NCI-H69 (cell line): Measurements from ENCODE around the gene ZMYND15.
"Not testable (repeated sequence)": the region's sequence is repeated elsewhere in the genome, so short reads cannot be mapped to it uniquely, and the experiment has no call there.

Experiments
- DNase-seq: peaks from one replicate; lab custom pipeline; 2025; lab: John Stamatoyannopoulos, UW

The ZMYND15 gene

DNA sequence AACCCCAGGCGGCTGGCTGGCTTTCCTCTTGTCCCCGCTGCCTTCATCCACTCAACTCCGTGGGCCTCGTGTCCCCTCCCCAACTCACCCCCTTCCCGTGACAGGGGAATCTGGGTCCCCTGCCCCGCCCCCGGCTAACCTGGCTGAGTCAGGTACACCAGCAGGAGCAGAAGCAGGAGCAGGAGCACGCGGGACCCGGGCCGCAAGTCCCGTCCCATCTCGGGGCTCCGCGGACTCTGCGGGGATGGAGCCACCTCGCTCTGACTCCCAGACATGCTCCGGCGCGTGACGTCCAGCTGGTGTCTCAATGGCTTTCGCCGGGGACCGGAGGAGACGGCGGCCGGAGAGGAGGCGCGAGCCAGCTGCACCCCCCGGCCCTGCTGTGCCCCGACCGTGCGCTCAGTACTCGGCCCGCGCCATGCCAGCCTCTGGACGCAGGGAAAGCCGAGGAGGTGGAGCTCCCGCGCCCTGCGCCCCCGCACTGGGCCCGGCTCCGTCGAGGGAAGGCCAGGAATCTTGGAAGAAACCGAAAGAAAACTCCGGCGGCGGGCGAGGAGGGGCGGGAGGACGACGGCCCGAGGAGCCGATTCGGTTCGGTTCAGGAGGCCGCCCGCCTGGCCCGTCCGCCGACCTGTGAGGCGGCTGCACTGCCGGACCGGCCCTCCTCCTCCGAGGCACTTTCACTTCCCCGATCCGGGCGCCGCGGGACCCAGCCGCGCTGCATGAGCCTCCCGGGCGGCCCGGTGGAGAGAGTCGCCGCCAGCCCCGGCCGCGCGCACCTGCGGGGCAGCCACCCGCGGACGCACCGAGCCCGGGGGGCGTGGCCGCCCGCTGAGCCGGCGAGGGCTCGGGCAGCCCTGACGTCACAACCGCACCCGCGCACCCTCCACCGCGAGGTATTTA lies at the start of gene ZMYND15, which contains the start of gene CXCL16:
Gene ZMYND15, plus strand, starts transcription at position 712 of the 903 bp plus-strand sequence. CDS start 716 bp downstream, outside the sequence.
Gene CXCL16, minus strand, starts transcription at position 807 of the 903 bp plus-strand sequence. Its CDS starts 589 bp downstream, at position 218.
- peak; percentile 18 for DNase-seq

- DNase-seq: not testable (repeated sequence)
These were observed 49.8 kb upstream of the ZMYND15 start for GRCh38 chr17:4689872-4690271.

GRCh38 chr17:4690745-4691144 lies 48.9 kb upstream of the ZMYND15 start:
- no peak for DNase-seq

- no peak for DNase-seq
These were observed 47.9 kb upstream of the ZMYND15 start for GRCh38 chr17:4691686-4692085.

GRCh38 chr17:4693416-4693815 lies 46.2 kb upstream of the ZMYND15 start:
- DNase-seq: no peak

GRCh38 chr17:4696437-4696805 lies 43.2 kb upstream of the ZMYND15 start:
- DNase-seq: no peak

- not testable (repeated sequence) for DNase-seq
These were observed 40.1 kb upstream of the ZMYND15 start for GRCh38 chr17:4699401-4700056.

DNA sequence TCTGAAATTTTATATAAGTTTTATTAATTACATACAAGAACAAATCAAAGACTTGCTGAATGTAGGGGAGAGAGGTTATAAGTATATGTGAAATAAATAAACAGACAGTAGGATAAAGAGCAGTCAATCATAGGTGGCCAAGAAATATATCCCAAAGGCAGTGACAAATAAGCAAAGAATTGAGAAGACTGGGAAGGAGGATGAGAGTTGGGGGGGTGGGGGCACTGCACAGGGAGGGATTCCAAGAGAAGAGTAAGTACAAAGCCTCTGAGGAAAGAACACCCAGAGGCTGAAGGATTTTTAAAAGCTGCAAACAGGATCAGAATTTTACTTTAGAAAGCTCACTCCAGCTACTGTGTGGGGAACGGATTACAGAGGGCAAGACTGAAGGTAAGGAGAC lies 38.5 kb upstream of the ZMYND15 start:
- no peak for DNase-seq

DNA sequence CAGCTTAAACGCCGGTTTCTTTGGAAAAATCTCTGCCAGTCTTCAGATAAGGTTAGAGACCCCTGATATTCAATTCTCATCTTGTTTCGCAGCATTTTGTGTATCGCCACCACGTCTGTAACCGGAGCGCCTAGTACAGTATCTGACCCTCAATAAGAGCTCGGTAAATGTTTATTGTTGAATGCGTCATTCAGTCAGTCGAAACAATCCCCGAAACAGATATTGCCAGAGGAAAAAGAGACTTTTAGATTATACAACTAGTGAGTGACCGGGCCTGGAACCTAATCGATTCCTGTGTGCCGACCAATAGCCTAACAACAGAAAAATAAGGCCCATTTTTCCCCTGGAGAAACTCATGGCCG lies 36.3 kb upstream of the ZMYND15 start:
- DNase-seq: no peak

DNA sequence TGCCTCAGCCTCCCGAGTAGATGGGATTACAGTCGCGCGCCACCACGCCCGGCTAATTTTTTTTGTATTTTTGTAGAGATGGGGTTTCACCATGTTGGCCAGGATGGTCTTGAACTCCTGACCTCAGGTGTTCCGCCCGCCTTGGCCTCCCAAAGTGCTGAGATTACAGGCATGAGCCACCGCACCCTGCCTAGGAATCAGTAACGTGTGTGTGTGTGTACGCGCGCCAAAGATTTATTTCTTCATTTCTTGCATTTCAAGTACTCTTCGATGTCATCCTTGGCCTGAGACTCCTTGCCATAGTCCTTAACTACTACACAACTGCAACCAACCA lies 35.1 kb upstream of the ZMYND15 start:
- not testable (repeated sequence) for DNase-seq

DNA sequence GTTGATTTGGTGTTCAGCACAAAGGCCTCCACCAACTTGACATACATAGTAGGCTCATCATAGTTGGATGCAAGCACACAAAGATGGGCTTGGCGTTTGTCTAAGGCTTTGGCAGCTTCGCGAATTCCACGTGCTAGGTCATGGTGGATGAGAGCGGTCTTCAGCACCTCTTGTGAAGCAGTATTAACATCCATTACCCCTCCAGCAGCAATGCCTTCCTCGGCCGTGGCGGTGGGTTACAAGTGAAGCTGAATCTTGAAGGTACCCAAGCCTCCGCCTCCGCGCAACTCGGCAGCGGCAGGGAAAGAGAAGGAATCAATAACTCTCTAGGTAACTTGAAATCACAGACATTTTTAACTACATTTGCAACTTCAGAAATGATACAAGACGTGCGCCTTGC lies 34.6 kb upstream of the ZMYND15 start:
- DNase-seq: no peak

DNA sequence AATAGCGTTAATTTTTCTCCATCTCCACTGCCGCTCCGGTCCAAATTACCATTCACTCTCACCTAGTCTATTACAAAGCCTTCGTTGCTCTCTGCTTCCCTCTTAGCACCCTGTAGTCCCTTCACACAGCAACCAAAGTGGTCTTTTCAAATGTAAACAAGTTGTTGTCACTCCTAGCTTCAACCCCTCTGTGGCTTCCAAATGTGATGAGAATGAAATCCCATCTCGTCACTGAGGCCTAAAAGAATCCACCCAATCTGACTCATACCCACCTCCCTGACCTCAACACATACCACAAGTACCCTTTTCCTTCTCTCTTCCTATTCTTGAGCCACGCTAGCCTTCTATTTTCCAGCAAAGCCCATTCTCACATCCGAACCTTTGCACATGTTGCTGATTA lies 33.5 kb upstream of the ZMYND15 start:
- no peak for DNase-seq

- peak; percentile 71 for DNase-seq
These were observed 31.2 kb upstream of the ZMYND15 start for GRCh38 chr17:4708436-4708835.

- DNase-seq: peak; percentile 98
These were observed 29.6 kb upstream of the ZMYND15 start, which contains the start of gene ARRB2 for GRCh38 chr17:4709794-4710692. Gene ARRB2 (plus strand): TSS chr17:4710632. CDS start chr17:4710722, 90 bp downstream.

DNA sequence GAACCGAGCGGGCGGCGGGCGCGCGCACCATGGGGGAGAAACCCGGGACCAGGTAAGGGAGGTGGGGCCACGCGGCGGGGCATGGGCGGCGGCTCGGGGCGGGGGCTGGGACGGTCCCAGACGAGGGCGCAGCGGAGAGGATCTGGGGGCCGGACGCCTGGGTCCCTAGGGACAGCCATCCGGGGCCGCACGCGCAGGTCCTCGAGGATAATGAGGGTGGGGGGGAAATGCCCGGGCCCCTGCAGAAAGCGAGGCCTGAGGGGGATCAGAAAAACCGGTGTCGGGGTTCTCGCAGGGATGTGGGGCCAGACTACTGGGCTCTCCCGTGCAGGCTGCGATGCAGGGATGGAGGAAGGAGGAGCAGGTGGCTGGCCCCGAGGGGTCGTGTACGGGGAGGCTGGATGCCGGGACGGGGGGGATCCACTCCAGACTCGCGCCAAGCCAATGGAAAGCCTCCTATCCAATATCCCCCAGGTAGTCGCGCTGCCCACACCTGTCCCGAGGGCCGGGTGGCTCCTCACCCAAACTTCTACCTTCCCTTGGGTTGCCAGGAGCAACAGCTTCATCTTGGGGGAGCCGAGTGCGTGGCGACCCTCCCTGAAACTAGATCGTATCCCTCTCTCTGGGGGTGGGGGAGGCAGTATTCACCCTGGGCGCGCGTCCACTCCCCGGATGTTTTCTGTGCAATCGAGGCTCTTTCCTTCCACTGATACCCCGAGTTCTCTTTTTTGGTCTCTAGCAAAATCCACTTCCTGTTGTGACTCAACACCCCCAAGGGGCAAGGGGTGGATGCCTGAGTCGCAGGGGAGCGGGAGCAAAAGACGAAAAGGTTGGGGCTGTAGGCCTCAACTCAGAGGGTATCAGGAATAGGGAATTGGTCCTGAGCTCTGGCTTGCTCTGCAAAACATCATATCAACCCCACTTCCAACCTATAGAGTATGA lies 28.7 kb upstream of the ZMYND15 start:
- peak; percentile 26 for DNase-seq

GRCh38 chr17:4711661-4712181 lies 27.9 kb upstream of the ZMYND15 start:
- DNase-seq: peak; percentile 26

DNA sequence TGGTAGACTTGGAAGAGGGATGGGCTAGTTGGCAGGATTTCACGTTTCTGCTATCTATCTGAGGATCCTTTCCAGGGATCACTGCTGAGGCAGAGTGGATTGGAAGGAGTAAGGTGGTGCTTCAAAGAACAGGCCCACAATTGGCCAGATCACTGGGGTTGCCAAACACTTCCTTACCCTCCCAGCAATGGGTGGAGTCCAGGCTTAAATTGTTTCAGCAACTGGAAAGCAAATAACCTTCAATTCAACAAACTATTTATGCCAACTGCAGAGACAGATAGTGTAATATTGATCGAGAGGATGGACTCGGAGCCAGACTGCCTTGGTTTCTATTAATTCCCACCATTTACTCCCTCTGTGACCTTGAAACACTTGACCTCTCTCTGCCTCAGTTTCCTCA lies 27.1 kb upstream of the ZMYND15 start:
- DNase-seq: no peak

DNA sequence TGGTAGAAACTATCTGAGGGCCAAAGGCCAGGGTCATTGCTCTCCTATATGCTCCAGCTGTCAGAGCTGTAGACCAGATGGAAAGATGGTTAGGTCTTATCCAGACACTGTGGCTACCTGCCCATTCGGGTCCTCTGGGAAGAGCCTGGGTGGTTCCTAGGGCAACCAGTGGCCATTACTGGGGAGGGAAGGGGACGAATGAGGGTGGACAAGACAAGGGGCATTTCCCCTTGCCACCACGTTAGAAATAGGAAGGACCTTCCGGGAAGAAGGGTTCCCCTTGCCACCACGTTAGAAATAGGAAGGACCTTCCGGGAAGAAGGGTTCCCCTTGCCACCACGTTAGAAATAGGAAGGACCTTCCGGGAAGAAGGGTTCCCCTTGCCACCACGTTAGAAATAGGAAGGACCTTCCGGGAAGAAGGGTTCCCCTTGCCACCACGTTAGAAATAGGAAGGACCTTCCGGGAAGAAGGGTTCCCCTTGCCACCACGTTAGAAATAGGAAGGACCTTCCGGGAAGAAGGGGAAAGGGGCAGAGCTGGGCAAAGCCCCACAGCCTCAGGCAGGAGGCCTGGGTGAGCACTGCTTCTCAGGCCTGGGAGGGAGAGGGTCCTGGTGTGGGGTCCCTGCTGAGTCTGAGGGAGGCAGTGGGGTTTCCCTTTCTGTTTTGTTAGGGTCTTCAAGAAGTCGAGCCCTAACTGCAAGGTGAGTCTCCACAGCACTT lies 25.1 kb upstream of the ZMYND15 start:
- not testable (repeated sequence) for DNase-seq

DNA sequence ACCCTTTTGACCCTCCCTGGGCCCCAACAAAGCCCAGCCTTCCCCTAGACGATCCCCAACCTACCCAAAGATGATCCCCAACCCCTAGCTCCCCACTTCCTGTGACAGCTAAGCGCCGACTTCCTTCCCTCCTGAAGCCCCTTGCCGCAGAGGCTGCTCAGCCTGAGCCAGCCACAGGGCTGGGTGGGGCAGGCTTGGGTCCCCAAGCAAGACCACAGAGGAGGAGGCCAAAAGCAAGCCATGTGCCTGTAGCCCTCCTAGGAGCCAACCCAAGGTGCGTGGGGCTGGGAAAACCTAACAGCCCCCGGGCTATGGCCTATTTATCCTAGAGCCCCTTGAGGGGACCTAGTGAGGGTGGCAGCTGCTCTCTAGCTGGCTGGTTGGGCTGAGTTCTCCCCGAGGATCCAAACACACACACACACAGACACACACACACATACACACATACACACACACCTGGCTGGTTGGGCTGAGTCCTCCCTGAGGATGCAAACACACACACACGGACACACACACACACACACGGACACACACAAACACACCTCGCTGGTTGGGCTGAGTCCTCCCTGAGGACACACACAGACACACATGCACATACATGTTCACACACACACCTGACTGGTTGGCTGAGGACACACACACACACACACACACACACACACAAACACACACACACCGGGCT lies 24.4 kb upstream of the ZMYND15 start:
- DNase-seq: no peak

GRCh38 chr17:4716081-4716480 lies 23.6 kb upstream of the ZMYND15 start:
- DNase-seq: no peak
